ENCODE measurements around the gene AMACR. TPM values are rescaled to one million over a fixed set of nuclear protein-coding genes. Genes with fewer than 3 reads are reported as not detected.

AMACR gene
- total and polyA plus RNA-seq, 2 donors (not counting 3 experiments of a cell fraction or from before 2014, with no cell fraction given), result 6.7 to 8.7 TPM

GRCh38 chr5:34016222-34016621 lies 8.4 kb upstream of the AMACR start:
- DNase-seq (ENCODE audit: low read depth, low spot score) (no peak), FAIRE-seq (no peak)
- H3K36me3 ChIP-seq (ENCODE audit: control insufficient read depth in 2 of 2, extremely low read depth in 1 of 2, insufficient read depth in 2 of 2, low read length in 2 of 2), result no peaks in the 10 kb centered on the region
- no peaks in the 10 kb centered on the region for H3K4me1 ChIP-seq (ENCODE audit: control insufficient read depth, extremely low read depth, insufficient read depth, low read length)
- no TSS peak for BruUV-seq (replicated peaks)
- no peaks in the 10 kb centered on the region for H4K20me1 ChIP-seq (replicated peaks; ENCODE audit: control insufficient read depth, extremely low read depth, insufficient read depth, low read length)
- peaks cover 3 to 10% of the 10 kb centered on the region in 2 experiments for H3K27me3 ChIP-seq (ENCODE audit: control insufficient read depth in 2 of 2, insufficient read depth in 2 of 2, low read length in 2 of 2)
- H3K9me1 ChIP-seq (replicated peaks; ENCODE audit: control insufficient read depth, extremely low read depth, insufficient read depth, low read length), result no peaks in the 10 kb centered on the region
- no peak overlapping the region for H3K4me3 ChIP-seq (replicated peaks in 1 of 3; ENCODE audit: insufficient read depth in 1 of 3, low read depth in 1 of 3, low read length in 3 of 3)
- no peaks in the 10 kb centered on the region for H3K79me2 ChIP-seq (ENCODE audit: control insufficient read depth, insufficient read depth, low read length)
- H3K27ac ChIP-seq (ENCODE audit: insufficient read depth, low read depth, low read length), result no peak overlapping the region
- intact Hi-C loops (cut with micrococcal nuclease) (no loop called here), dilution Hi-C loops (cut with MboI; ENCODE audit: extremely low pct_ligation_motif_present, low sequenced_read_pairs) (no loop called here)
- H3K9ac ChIP-seq (replicated peaks; ENCODE audit: extremely low read depth, insufficient read depth, low read length), result no peak overlapping the region
- H2AFZ ChIP-seq (ENCODE audit: low read depth, low read length), result no peak overlapping the region
- H3K4me2 ChIP-seq (ENCODE audit: insufficient read depth, low read length), result no peak overlapping the region
- ChIA-PET CTCF (no interaction called here), POLR2A (no interaction called here)
- H3K9me3 ChIP-seq (replicated peaks; ENCODE audit: control insufficient read depth, insufficient read depth, low read length), result no peaks in the 10 kb centered on the region
- no peak for TF ChIP-seq FOS (IDR thresholded peaks at IDR 0.05; ENCODE audit: borderline replicate concordance, insufficient read depth, low read length)
- no peak for TF ChIP-seq MYC (IDR thresholded peaks at IDR 0.05; ENCODE audit: low read depth, low read length)
- no peak for TF ChIP-seq CTCF (IDR thresholded peaks at IDR 0.05; ENCODE audit: extremely low read depth in 1 of 2, insufficient read depth in 1 of 2, low read depth in 1 of 2, low read length in 2 of 2)
- TF ChIP-seq EZH2 (IDR thresholded peaks at IDR 0.05; ENCODE audit: borderline replicate concordance, low read depth, low read length, severe bottlenecking), result no peak
- TF ChIP-seq POLR2AphosphoS5 (IDR thresholded peaks at IDR 0.05; ENCODE audit: insufficient read depth, low read depth, low read length), result no peak
- TF ChIP-seq MAX (IDR thresholded peaks at IDR 0.05; ENCODE audit: insufficient read depth, insufficient read length), result no peak
- no peak for TF ChIP-seq GATA2 (IDR thresholded peaks at IDR 0.05; ENCODE audit: insufficient read depth, insufficient read length, low read depth, low read length)
- no peak for TF ChIP-seq POLR2A (IDR thresholded peaks at IDR 0.05; ENCODE audit: low read depth, low read length)
- no peak for TF ChIP-seq JUN (IDR thresholded peaks at IDR 0.05; ENCODE audit: borderline replicate concordance, insufficient read depth, insufficient read length, low read depth)
